Adrenal gland (tissue), 5 donors: ENCODE results near the gene CTBP1.

ENCODE experiments used
- POLR2A ChIP-seq, 2 donors: fragments of 450-650 bp; IDR thresholded peaks; one replicate each; pipeline ENCODE4 v1.6.1; 2017; ENCODE audit warnings: antibody characterized with exemption in 2 of 2, mild to moderate bottlenecking in 2 of 2, moderate library complexity in 1 of 2
- TF ChIP-seq, protein P1 (sequence below), 6 experiments: fragments of 450-650 bp in 4 of 6; fragments of 200-600 bp in 2 of 6; sonication (generic) in 1 of 6; IDR thresholded peaks; 1 replicate in 5 of 6; 2 replicates in 1 of 6; pipeline versions ENCODE4 v1.5.1 to v1.8.0; 2016 to 2021; ENCODE audit warnings: antibody characterized with exemption in 6 of 6, mild to moderate bottlenecking in 2 of 6, moderate library complexity in 1 of 6
- donor health status: DM: no; HTN: no; CAD: no.

GRCh38 chr4:1232661-1233621 lies 16.0 kb downstream of the CTBP1 start:
- TF ChIP-seq, protein P1, sequence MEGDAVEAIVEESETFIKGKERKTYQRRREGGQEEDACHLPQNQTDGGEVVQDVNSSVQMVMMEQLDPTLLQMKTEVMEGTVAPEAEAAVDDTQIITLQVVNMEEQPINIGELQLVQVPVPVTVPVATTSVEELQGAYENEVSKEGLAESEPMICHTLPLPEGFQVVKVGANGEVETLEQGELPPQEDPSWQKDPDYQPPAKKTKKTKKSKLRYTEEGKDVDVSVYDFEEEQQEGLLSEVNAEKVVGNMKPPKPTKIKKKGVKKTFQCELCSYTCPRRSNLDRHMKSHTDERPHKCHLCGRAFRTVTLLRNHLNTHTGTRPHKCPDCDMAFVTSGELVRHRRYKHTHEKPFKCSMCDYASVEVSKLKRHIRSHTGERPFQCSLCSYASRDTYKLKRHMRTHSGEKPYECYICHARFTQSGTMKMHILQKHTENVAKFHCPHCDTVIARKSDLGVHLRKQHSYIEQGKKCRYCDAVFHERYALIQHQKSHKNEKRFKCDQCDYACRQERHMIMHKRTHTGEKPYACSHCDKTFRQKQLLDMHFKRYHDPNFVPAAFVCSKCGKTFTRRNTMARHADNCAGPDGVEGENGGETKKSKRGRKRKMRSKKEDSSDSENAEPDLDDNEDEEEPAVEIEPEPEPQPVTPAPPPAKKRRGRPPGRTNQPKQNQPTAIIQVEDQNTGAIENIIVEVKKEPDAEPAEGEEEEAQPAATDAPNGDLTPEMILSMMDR (IDR thresholded peaks at IDR 0.05), result no peak
- no peak for TF ChIP-seq POLR2A (IDR thresholded peaks at IDR 0.05)
